HL-60 (cell line): ENCODE measurements around the gene RFXAP.

Source experiments
- DNase-seq, 2 experiments: peaks; one replicate each; pipeline ENCODE4 v3.0.0-alpha.2; 2010 to 2020; ENCODE audit warnings: low read depth in 1 of 2, low spot score in 1 of 2
- H3K27ac ChIP-seq: fragments of 250-450 bp; sonication (Bioruptor Pico); replicated peaks from 2 replicates; pipeline ENCODE4 v1.5.1; 2020; ENCODE audit warnings: mild to moderate bottlenecking, moderate library complexity
- H3K27me3 ChIP-seq: fragments of 250-450 bp; sonication (Bioruptor Pico); 2 replicates; pipeline ENCODE4 v1.5.1; 2021; ENCODE audit warnings: mild to moderate bottlenecking, moderate library complexity; ENCODE audit not compliant: insufficient read depth, poor library complexity, severe bottlenecking
- H3K4me3 ChIP-seq: replicated peaks from 2 replicates; pipeline ENCODE4 v1.5.1; 2011; ENCODE audit warnings: mild to moderate bottlenecking, control low read depth, low read length; ENCODE audit not compliant: insufficient read depth
- GABPA ChIP-seq: IDR thresholded peaks from 2 replicates; pipeline ENCODE4 v1.6.1; 2012; ENCODE audit warnings: low read depth
- POLR2AphosphoS5 ChIP-seq: IDR thresholded peaks from 2 replicates; pipeline ENCODE4 v1.6.1; 2012; ENCODE audit warnings: low read depth
- SPI1 ChIP-seq: IDR thresholded peaks from 2 replicates; pipeline ENCODE4 v1.6.1; 2012; ENCODE audit warnings: low read depth, mild to moderate bottlenecking, borderline replicate concordance
- TF ChIP-seq, protein P1 (sequence below): IDR thresholded peaks from one replicate; pipeline ENCODE4 v1.5.1; 2011; ENCODE audit warnings: low read length, control low read depth, inconsistent platforms; ENCODE audit not compliant: insufficient read depth
- TF ChIP-seq, protein P2 (sequence below): IDR thresholded peaks from 2 replicates; pipeline ENCODE4 v1.6.1; 2012; ENCODE audit warnings: low read depth; ENCODE audit not compliant: insufficient replicate concordance

The RFXAP gene

DNA sequence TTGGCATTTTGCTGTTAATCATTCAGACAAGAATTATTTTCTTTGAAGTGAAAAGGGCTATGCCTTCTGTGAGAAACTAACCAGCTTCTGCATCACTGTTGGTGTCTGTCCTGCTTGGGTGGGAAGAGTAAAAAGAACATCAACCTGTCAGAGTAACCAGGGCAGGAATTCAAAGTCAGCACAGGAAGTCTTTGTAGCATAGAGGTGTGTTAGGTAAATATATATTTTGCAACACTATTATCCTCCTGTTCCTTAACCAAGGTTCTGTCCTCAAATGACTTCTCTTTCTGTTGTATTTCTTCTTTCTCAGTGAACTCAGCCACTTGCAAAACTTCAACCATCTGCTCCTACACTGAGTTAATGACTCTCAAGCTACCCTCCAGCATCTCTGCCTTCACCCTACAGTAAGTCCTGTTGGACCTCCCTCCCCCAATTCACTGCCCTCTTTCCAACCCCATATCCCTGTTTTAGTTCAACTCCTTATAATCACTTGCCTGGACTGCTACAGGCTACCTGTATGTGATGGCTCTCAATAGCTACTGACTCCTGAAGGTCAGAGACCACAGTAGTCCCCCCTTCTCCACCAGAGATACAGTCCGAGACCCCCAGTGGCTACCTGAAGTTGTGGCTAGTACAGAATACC, 51.1 kb downstream of the RFXAP start:
- H3K27me3 ChIP-seq = no peaks in the 10 kb centered on the region
- no peak overlapping the region for H3K4me3 ChIP-seq
- peak in 1 of 2 experiments; percentile 55 for DNase-seq
- TF ChIP-seq POLR2AphosphoS5 = no peak
- TF ChIP-seq SPI1 = peak; percentile 26; the same call in 1 of the 2 replicates
- H3K27ac ChIP-seq = peak overlapping the region; percentile 7

DNA sequence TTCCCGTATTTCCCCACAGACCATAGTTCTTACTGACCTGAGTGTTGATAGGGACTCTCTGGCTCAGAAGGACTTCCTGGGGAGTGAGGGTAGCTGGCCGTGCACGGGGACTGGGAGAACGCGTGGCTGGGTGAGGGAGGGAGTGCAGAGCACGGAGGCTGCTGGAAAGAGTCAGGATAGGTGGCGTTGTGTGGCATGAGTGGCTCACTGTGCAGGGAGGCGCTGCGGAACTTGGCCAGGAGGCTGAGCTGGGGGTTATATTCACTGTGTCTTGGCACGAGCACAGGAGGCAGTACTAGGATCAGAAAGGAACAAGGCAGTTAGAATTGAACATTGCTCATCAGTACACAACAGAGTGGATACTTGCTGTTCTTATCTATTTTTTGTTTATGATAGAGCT, 53.6 kb downstream of the RFXAP start:
- Histone ChIP-seq H3K27ac (no peak overlapping the region), H3K4me3 (no peak overlapping the region), H3K27me3 (no peaks in the 10 kb centered on the region)
- no peak for DNase-seq
- TF ChIP-seq GABPA = no peak
- TF ChIP-seq SPI1 = no peak
- no peak for TF ChIP-seq POLR2AphosphoS5
- TF ChIP-seq, protein P1, sequence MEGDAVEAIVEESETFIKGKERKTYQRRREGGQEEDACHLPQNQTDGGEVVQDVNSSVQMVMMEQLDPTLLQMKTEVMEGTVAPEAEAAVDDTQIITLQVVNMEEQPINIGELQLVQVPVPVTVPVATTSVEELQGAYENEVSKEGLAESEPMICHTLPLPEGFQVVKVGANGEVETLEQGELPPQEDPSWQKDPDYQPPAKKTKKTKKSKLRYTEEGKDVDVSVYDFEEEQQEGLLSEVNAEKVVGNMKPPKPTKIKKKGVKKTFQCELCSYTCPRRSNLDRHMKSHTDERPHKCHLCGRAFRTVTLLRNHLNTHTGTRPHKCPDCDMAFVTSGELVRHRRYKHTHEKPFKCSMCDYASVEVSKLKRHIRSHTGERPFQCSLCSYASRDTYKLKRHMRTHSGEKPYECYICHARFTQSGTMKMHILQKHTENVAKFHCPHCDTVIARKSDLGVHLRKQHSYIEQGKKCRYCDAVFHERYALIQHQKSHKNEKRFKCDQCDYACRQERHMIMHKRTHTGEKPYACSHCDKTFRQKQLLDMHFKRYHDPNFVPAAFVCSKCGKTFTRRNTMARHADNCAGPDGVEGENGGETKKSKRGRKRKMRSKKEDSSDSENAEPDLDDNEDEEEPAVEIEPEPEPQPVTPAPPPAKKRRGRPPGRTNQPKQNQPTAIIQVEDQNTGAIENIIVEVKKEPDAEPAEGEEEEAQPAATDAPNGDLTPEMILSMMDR = no peak
- TF ChIP-seq, protein P2, sequence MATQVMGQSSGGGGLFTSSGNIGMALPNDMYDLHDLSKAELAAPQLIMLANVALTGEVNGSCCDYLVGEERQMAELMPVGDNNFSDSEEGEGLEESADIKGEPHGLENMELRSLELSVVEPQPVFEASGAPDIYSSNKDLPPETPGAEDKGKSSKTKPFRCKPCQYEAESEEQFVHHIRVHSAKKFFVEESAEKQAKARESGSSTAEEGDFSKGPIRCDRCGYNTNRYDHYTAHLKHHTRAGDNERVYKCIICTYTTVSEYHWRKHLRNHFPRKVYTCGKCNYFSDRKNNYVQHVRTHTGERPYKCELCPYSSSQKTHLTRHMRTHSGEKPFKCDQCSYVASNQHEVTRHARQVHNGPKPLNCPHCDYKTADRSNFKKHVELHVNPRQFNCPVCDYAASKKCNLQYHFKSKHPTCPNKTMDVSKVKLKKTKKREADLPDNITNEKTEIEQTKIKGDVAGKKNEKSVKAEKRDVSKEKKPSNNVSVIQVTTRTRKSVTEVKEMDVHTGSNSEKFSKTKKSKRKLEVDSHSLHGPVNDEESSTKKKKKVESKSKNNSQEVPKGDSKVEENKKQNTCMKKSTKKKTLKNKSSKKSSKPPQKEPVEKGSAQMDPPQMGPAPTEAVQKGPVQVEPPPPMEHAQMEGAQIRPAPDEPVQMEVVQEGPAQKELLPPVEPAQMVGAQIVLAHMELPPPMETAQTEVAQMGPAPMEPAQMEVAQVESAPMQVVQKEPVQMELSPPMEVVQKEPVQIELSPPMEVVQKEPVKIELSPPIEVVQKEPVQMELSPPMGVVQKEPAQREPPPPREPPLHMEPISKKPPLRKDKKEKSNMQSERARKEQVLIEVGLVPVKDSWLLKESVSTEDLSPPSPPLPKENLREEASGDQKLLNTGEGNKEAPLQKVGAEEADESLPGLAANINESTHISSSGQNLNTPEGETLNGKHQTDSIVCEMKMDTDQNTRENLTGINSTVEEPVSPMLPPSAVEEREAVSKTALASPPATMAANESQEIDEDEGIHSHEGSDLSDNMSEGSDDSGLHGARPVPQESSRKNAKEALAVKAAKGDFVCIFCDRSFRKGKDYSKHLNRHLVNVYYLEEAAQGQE = no peak

DNA sequence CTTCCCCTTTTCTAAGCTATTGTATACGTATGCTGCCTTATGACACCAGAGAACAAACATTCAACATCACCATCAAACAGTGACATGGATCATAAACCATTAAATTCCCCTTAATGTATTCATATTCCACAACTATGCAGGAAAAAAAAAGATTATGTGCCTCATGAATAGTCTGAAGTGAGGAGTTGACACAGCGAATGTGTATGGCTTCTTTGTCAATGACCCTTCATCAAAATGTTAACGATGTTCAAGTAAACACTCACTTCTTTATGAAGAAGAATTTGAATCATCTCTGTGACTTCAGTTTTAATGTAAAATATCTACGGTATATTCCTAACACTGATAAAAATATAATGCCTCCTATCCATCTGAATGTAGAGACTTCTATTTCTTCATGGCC, 56.4 kb downstream of the RFXAP start:
- Histone ChIP-seq H3K27me3 (no peaks in the 10 kb centered on the region), H3K27ac (no peak overlapping the region), H3K4me3 (no peak overlapping the region)
- no peak for DNase-seq
- TF ChIP-seq, protein P1 = no peak
- TF ChIP-seq SPI1 = no peak
- no peak for TF ChIP-seq POLR2AphosphoS5
- no peak for TF ChIP-seq GABPA
- TF ChIP-seq, protein P2 = no peak

DNA sequence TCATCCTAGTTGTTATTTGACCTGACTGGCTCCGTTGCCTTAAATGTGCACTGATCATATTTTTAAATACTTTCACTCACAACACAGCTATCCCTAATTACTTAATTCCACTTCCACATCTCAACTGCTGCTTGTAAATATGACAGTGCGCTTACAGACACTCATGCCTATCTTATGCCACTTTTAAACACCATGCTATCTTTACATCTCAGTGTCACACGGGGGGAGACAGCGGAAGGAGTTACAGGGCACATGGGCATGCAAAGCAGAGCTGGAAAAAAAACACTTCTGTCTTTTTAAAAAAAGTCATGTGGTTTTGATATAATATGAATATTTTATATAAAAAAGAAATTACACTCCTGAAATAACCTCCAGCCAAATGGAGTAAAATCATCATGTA, 56.9 kb downstream of the RFXAP start:
- TF ChIP-seq, protein P1 = no peak
- TF ChIP-seq, protein P2 = no peak
- TF ChIP-seq POLR2AphosphoS5 (no peak), SPI1 (no peak)

More for the DNA sequence above, 56.9 kb downstream of the RFXAP start:
- Histone ChIP-seq H3K27me3 (no peaks in the 10 kb centered on the region), H3K4me3 (no peak overlapping the region), H3K27ac (no peak overlapping the region)
- no peak for DNase-seq
